ENCODE measurements around the gene GNRHR.

- TF ChIP-seq, protein P1, sequence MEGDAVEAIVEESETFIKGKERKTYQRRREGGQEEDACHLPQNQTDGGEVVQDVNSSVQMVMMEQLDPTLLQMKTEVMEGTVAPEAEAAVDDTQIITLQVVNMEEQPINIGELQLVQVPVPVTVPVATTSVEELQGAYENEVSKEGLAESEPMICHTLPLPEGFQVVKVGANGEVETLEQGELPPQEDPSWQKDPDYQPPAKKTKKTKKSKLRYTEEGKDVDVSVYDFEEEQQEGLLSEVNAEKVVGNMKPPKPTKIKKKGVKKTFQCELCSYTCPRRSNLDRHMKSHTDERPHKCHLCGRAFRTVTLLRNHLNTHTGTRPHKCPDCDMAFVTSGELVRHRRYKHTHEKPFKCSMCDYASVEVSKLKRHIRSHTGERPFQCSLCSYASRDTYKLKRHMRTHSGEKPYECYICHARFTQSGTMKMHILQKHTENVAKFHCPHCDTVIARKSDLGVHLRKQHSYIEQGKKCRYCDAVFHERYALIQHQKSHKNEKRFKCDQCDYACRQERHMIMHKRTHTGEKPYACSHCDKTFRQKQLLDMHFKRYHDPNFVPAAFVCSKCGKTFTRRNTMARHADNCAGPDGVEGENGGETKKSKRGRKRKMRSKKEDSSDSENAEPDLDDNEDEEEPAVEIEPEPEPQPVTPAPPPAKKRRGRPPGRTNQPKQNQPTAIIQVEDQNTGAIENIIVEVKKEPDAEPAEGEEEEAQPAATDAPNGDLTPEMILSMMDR (IDR thresholded peaks at IDR 0.05), result no peak
- TF ChIP-seq POLR2A (IDR thresholded peaks at IDR 0.05), result no peak
Measured at GRCh38 chr4:67776746-67777145, 22.6 kb upstream of the GNRHR start.

All from right lobe of liver (tissue), 4 donors.